SK-N-SH (cell line): ENCODE measurements around the gene NHS.

Experiments used
- CTCF ChIP-seq: fragments of 200-600 bp; sonication (generic); IDR thresholded peaks from 2 replicates; pipeline ENCODE4 v1.6.1; 2017; ENCODE audit warnings: antibody characterized with exemption, mild to moderate bottlenecking, moderate library complexity
- EP300 ChIP-seq, 2 experiments: IDR thresholded peaks; 2 replicates each; pipeline versions ENCODE4 v1.4.0 to v1.6.1; 2012; ENCODE audit warnings: borderline replicate concordance in 1 of 2, low read depth in 1 of 2, low read length in 1 of 2
- EZH2phosphoT487 ChIP-seq: fragments of 200-600 bp; sonication (generic); IDR thresholded peaks from 2 replicates; pipeline ENCODE4 v1.6.1; 2017; ENCODE audit warnings: low read depth, mixed run types, mild to moderate bottlenecking, antibody characterized with exemption, moderate library complexity, borderline replicate concordance
- FOXJ3 ChIP-seq: sonication (generic); formaldehyde crosslinking; IDR thresholded peaks from 2 replicates; pipeline ENCODE4 v1.5.1; 2020; ENCODE audit warnings: mild to moderate bottlenecking, missing genetic modification reagents
- GABPA ChIP-seq: IDR thresholded peaks from 2 replicates; pipeline ENCODE4 v1.4.0; 2012; ENCODE audit warnings: low read depth, mild to moderate bottlenecking
- JUND ChIP-seq: IDR thresholded peaks from 2 replicates; pipeline ENCODE4 v1.4.0; 2012
- MAX ChIP-seq: IDR thresholded peaks from 2 replicates; pipeline ENCODE4 v1.4.0; 2012; ENCODE audit warnings: low read depth
- MEF2A ChIP-seq: IDR thresholded peaks from 2 replicates; pipeline ENCODE4 v1.4.0; 2012; ENCODE audit warnings: low read depth, borderline replicate concordance
- PBX3 ChIP-seq: IDR thresholded peaks from 2 replicates; pipeline ENCODE4; 2012
- POLR2AphosphoS5 ChIP-seq: IDR thresholded peaks from 2 replicates; pipeline ENCODE4 v1.6.1; 2012; ENCODE audit warnings: low read depth, low read length
- RAD21 ChIP-seq: IDR thresholded peaks from 2 replicates; pipeline ENCODE4 v1.6.1; 2012; ENCODE audit warnings: mild to moderate bottlenecking, low read length
- RCOR1 ChIP-seq: fragments of 150-350 bp; IDR thresholded peaks from 2 replicates; pipeline ENCODE4 v1.6.1; 2017; ENCODE audit warnings: antibody characterized with exemption, low read length
- TAF1 ChIP-seq: IDR thresholded peaks from 2 replicates; pipeline ENCODE4 v1.6.1; 2012; ENCODE audit warnings: low read depth, mild to moderate bottlenecking, low read length, moderate library complexity, borderline replicate concordance
- TEAD4 ChIP-seq: IDR thresholded peaks from 2 replicates; pipeline ENCODE4 v1.4.0; 2012; ENCODE audit warnings: mild to moderate bottlenecking, borderline replicate concordance; ENCODE audit not compliant: insufficient read depth

GRCh38 chrX:17736478-17736855, 361.5 kb downstream of the NHS start:
- TF ChIP-seq EP300 (IDR thresholded peaks at IDR 0.05; ENCODE audit: borderline replicate concordance in 1 of 2, low read depth in 1 of 2, low read length in 1 of 2): no peak
- no peak for TF ChIP-seq RCOR1
- no peak for TF ChIP-seq POLR2AphosphoS5
- no peak for TF ChIP-seq CTCF
- no peak for TF ChIP-seq TAF1
- no peak for TF ChIP-seq MAX
- TF ChIP-seq RAD21: no peak
- TF ChIP-seq TEAD4: no peak
- TF ChIP-seq EZH2phosphoT487: no peak
- TF ChIP-seq FOXJ3 (CRISPR knock-in tag): no peak
- TF ChIP-seq JUND: no peak
- no peak for TF ChIP-seq PBX3
- no peak for TF ChIP-seq MEF2A
- TF ChIP-seq GABPA: no peak
